ENCODE measurements around the gene UBR2. TPM values are rescaled to one million over a fixed set of nuclear protein-coding genes. Genes with fewer than 3 reads are reported as not detected.
A peak's percentile ranks its signal among the peaks of the same experiment; 100 is the strongest.

UBR2 gene
- total RNA-seq (2014; rRNA removed; shearing (Covaris generic)) = 14.9 and 16.3 TPM in 2 replicates

DNA sequence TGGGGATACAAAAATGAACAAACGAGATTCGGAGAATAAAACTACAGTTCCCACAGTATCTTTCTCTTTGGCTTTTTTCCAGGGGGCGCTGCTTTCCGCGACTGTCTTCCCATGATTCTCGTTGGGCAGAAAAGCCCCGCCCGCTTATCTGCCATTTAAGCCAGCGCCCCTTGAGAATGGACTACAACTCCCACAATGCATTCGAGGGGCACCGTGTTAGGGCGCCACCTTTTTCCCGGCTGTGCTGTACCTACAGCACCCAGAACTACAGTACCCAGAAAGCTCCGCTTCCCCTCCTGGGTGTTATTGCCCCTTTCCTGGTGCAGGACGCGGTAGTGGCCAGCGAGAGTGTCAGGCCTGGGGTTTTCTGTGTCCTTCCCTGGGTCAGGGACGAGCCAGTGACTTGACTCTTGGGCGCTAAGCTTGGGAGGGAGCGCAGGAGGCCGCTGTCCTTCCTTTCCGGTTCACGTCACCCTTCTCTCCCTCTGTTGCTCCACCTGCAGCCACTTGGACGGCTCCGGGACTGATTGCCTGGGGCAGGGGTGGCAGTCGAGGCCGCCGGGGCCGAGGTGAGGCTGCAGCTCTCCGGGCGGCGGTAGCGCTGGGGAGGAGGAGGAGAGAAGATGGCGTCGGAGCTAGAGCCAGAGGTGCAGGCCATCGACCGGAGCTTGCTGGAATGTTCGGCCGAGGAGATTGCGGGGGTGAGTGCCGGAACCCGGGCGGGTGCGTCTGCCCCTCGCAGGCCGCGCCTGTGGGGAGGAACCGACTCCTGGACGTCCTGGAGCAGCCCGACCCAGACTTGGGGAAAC is at the start of gene UBR2:
Gene UBR2, plus strand, starts transcription at position 333 of the 809 bp plus-strand sequence. Its CDS starts 291 bp downstream, at position 624.
- DNase-seq (ENCODE audit: low spot score) = peak; percentile 99

- no peak for DNase-seq (ENCODE audit: low spot score)
Measured at GRCh38 chr6:42514745-42515144, 49.1 kb upstream of the UBR2 start.

- no peak for DNase-seq (ENCODE audit: low spot score)
Measured at GRCh38 chr6:42519779-42520178, 44.0 kb upstream of the UBR2 start.

DNA sequence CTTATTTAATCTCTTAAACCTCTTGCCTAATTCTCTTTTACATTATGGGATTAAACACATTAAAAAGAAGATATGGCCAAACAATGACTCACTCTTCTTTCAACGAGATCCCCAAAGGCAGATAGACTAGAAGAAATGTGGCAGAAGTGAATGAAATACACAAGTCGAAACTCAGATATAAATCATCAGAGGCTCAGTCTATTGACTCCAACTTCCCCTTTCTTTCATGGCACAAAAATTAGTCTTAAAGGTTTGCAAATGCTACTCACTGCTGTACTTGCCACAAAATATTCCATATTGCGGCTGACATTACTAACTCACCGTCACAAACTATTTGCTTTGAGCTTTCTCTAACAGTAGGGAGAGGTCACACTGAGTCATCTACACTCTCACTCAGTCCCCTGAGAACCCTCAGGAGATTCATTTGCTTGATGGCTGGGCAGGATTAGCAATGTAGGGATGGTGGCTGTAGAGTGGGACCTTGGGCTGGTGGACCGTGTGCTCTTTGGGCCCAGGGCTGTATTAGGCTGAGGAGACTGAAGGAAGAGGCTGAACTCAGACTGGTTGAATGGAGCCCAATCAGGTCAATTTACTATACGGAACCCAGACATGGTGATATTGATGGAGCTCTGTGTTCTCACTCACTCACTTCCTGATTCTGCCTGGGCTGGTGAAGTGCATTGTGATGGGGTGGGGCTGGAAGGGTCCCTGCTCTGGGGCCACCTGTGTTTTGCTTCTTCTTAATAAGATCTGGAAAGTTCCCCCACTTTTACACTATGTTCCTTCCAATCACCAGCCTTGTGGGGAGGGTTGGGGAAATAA is 42.8 kb upstream of the UBR2 start:
- DNase-seq (ENCODE audit: low spot score) = no peak

GRCh38 chr6:42522036-42522435 is 41.8 kb upstream of the UBR2 start:
- DNase-seq (ENCODE audit: low spot score) = no peak

GRCh38 chr6:42522942-42523814 is 40.7 kb upstream of the UBR2 start:
- DNase-seq (ENCODE audit: low spot score) = no peak

- DNase-seq (ENCODE audit: low spot score) = no peak
Measured at GRCh38 chr6:42525206-42525605, 38.6 kb upstream of the UBR2 start.

GRCh38 chr6:42526616-42527015 is 37.2 kb upstream of the UBR2 start:
- no peak for DNase-seq (ENCODE audit: low spot score)

DNA sequence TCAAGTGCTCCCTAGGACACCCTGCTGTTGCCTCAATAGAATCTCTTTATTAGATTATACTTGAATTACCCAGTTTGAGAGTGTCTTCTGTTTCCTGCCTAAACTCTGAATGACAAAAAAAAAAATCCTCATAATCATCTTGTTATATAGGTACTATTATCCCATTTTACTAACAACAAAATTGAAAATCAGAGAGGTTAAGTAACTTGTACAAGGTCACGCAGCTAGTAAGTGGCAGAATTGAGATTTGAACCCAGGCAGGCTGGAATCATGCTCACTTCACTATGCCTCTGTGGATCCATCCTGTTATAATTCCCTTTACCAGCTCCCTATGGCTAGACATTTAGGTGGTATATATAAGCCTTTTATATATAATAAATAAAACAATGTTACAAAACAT is 36.6 kb upstream of the UBR2 start:
- no peak for DNase-seq (ENCODE audit: low spot score)

GRCh38 chr6:42530296-42530695 is 33.5 kb upstream of the UBR2 start:
- no peak for DNase-seq (ENCODE audit: low spot score)

GRCh38 chr6:42530751-42531150 is 33.1 kb upstream of the UBR2 start:
- DNase-seq (ENCODE audit: low spot score) = no peak

GRCh38 chr6:42532038-42532669 is 31.7 kb upstream of the UBR2 start:
- peak; percentile 79 for DNase-seq (ENCODE audit: low spot score)

DNA sequence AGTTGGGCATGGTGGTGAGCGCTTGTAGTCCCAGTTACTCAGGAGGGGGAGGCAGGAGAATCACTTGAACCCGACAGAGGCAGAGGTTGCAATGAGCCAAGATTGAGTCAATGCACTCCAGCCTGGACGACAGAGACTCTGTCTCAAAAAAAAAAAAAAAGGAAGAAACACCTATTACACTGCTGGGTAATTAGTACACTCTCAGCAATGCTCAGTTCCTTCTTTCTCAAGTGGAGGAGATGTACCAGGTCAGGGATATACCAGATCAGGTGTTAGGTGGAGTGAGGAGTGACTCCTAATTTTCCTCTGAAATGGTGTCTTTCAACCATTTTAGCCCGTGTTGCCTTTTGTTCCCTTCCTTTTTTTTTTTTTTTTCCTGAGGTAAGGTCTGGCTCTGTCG is 30.0 kb upstream of the UBR2 start:
- DNase-seq (ENCODE audit: low spot score) = no peak

DNA sequence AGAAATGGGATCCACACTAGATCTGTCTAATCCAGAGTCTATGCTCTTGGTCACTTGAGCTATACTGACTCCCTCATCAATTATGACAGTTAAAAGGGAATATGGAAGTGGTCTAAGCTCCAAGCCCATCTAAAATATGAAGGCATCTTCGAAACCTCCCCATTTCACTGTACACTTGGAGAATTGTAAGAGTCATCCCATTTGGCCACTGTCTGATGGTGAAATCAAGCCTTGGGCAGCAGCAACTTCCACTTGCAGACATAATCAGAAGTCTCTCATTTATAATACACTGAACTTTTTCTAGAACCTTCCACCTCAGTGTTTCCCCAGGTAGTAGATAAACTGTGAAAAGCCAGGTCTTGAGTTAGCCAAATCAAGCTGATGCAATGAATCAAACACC is 26.3 kb upstream of the UBR2 start:
- no peak for DNase-seq (ENCODE audit: low spot score)

GRCh38 chr6:42539135-42539534 is 24.7 kb upstream of the UBR2 start:
- no peak for DNase-seq (ENCODE audit: low spot score)

DNA sequence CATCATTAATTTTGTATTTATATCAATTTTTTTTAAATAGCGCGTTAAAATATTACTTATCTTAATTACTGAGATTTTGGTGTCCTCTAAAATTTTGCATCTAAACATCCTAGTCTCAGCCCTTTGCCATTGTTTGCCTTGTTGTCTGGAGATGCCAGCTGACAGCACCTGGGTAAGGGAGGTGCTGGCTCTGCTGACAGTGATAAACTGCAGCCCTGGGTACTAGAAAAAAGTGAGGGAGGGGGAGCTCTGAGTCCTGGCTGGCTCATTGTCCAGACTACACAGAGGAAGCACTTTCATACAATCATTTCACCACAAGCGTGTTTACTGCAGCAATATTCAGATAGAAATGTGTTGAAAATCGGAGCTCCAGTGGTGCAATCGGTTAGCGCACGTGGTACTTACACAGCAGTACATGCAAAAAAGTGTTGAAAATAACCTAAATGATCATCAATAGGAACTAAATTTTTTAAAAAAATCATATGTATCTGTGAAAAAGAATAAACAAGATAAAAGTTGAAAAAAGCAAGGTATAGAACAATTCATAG is 18.5 kb upstream of the UBR2 start:
- no peak for DNase-seq (ENCODE audit: low spot score)

GRCh38 chr6:42547407-42548329 is 16.2 kb upstream of the UBR2 start:
- peak; percentile 66 for DNase-seq (ENCODE audit: low spot score)

DNA sequence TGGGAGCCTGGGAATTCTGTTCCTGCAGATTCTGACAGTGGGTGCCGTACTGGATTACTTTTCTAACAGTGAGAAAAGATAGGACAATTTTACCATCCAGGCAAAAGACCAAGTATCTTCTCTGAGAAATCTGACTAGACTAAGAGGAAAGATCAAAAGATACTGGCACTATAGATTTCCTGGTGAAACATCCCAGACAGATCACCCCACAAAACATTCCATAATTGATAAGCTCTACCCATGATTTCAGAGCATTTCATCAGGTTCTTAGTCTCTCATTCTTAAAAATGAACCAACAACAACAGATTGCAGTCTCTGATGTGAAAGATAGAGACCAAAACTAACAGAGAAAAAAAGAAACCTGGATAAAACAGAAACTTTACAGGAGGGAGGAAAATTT is 13.6 kb upstream of the UBR2 start:
- DNase-seq (ENCODE audit: low spot score) = no peak

GRCh38 chr6:42551217-42551616 is 12.6 kb upstream of the UBR2 start:
- no peak for DNase-seq (ENCODE audit: low spot score)

DNA sequence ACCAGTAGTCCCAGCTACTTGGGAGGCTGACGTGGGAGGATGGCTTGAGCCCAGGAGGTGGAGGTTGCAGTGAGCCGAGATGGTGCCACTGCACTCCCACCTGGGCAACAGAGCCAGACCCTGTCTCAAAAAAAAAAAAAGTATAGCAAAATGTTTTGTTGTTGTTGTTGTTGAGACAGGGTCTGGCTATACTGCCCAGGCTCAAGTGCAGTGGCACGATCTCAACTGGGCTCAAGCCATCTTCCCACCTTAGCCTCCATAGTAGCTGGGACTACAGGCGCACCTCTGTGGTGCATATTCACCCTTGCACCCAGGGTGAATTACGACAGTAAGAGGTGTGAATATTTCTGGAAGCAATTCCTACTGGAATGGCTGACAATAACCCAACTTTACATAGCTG is 11.4 kb upstream of the UBR2 start:
- no peak for DNase-seq (ENCODE audit: low spot score)
